Fibroblast of mammary gland (primary cell): ENCODE measurements around the gene CORO1C.

ENCODE experiments used
- DNase-seq: peaks from one replicate; pipeline ENCODE4 v3.0.0-alpha.2; 2010; ENCODE audit warnings: low read depth
- H3K4me3 ChIP-seq: 2 replicates; pipeline ENCODE4 v1.5.1; 2011; ENCODE audit warnings: low read depth, mild to moderate bottlenecking, low read length, moderate library complexity; ENCODE audit not compliant: control insufficient read depth
- TF ChIP-seq, protein P1 (sequence below): conservative IDR thresholded peaks from 2 replicates; pipeline ENCODE4 v1.5.1; 2011; ENCODE audit warnings: low read depth, low read length, inconsistent platforms; ENCODE audit not compliant: control insufficient read depth, insufficient read depth

The CORO1C gene

DNA sequence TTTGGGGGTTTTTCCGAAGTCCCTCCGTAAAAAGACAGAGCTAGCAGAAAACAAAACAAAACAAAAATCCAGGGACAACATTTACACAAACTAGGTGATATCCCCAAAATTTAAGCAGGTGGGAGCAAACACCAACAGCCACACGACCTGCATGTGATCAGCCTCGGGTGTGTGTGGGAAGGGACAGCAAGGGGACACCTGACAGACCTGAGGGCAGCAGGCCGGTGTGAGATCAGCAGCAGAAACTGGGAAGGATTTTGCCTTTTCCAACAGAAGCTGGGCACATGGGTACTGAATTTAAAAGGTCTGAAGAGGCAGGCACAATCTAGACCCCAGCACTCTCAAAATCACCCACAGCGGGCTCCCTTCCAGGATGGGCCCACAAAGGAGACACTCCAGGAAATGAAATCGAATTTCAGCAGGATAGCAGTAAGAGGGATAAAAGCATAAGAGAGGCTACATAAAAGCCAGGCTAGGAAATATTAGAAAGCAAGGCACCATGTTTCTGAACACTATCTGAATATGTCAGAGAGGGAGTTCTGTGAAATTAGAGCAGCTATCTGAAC lies 61.2 kb downstream of the CORO1C start:
- TF ChIP-seq, protein P1, sequence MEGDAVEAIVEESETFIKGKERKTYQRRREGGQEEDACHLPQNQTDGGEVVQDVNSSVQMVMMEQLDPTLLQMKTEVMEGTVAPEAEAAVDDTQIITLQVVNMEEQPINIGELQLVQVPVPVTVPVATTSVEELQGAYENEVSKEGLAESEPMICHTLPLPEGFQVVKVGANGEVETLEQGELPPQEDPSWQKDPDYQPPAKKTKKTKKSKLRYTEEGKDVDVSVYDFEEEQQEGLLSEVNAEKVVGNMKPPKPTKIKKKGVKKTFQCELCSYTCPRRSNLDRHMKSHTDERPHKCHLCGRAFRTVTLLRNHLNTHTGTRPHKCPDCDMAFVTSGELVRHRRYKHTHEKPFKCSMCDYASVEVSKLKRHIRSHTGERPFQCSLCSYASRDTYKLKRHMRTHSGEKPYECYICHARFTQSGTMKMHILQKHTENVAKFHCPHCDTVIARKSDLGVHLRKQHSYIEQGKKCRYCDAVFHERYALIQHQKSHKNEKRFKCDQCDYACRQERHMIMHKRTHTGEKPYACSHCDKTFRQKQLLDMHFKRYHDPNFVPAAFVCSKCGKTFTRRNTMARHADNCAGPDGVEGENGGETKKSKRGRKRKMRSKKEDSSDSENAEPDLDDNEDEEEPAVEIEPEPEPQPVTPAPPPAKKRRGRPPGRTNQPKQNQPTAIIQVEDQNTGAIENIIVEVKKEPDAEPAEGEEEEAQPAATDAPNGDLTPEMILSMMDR = no peak
- no peak overlapping the region for H3K4me3 ChIP-seq
- no peak for DNase-seq

DNA sequence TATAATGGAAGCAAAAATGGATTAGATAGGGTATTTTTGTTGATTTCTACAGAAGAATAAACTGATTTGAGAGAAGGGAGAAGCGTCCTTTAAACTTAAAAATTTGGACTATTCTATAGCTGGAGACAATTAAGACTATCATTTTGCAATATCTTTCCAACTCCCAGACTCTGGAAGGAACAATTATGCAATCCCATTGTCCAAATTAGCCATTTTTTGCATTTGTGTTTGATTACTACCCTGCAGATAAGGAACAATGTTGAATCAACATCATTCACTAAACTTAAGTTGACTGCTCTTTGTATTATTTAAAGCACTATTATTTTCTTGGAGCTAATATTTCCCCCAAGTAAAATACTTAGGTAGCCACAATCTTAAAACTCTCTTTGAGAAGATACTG lies 62.8 kb downstream of the CORO1C start:
- DNase-seq = peak; percentile 67
- TF ChIP-seq, protein P1 = no peak
- no peak overlapping the region for H3K4me3 ChIP-seq

DNA sequence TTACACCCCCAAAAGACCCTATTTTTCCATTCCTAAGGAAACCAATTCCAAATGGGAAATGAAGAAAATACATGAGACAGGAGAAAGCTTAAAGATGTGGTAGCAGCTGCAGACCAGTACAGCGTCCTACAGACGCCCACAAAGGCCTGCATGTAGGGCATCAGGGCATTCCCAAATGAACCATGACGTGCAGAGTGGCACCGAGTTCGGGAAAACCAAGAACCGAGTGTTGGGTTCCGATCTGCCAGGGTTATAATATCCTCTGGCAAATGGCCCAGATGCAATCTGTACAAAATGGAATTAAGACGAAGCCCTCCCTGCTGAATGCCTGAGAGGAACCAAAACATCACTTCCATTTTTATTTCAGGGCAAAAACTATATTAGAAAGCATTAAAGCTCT lies 63.3 kb downstream of the CORO1C start:
- DNase-seq = no peak
- no peak overlapping the region for H3K4me3 ChIP-seq
- TF ChIP-seq, protein P1 = no peak

DNA sequence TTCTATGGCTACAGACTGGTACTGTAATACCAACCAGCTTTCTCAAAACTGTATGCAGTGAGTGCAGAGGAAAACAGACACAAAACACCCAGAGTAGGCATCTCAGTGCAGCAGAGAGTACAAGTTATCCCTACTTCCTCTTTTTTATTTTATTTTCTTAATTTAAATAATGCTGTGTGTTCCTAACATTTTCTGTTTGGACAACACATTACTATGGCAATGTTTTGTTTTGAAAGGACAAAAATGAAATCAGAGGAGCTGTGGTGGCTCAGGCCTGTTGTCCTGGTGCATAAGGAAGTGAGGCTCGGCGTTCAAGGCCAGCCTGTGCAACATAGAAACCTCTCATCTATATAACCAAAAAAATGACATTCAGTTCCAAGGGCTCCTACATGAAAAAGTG lies 64.0 kb downstream of the CORO1C start:
- H3K4me3 ChIP-seq = no peak overlapping the region
- TF ChIP-seq, protein P1 = no peak
- no peak for DNase-seq

DNA sequence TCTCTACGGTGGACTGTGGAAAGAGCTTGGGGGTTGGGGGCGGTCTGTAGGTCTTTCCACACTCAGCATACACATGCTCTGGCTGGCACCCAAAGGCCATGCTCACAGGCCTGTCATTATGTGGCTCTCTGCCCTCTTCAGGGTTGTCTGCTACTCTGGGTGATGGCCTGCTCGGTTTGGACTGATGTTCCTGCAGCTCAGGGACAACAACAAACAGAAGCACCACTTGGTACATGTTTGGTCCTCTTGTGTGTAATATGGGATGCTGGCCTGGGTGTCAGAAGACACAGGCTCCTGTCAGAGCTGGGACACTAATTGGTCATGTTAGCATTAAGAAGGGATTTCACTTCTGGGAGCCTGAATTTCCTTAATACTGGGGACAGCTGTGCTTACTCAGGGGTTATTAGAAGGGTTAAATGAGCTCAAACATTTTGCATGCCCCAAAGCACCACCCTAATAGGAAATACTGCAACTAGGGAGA lies 64.9 kb downstream of the CORO1C start:
- TF ChIP-seq, protein P1 = no peak
- H3K4me3 ChIP-seq = no peak overlapping the region
- peak; percentile 78 for DNase-seq

DNA sequence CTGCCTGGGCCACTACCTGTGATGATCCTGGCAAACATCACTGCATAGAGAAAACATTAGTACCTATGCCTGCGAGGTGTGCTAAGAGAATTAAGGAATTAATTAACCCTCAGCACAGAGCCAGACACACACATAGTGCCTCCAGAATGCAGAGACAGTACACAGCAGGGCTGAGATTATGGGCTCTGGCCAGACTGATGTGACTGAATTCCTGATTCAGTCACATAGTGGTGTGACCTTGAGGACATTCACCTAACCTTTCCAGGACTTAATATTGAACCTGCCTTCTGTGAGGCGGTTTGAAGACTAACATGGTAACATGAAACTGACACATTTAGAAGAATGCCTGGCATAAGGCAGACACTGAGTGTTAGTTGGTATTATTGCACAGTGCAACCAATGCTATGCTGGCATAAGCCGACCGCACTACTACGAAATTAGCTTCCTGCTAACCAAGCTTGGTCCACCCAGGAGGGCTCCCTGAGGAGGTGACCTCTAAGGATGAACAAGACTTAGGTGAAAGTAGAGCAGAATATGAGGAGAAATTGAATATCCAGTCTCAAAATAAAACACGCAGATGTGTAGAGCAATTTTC lies 65.6 kb downstream of the CORO1C start:
- TF ChIP-seq, protein P1 = no peak
- DNase-seq = no peak
- H3K4me3 ChIP-seq = no peak overlapping the region
